IMR-90 (cell line): ENCODE results near the gene LCNL1. TPM values are rescaled to one million over a fixed set of nuclear protein-coding genes. Genes with fewer than 3 reads are reported as not detected.

Experiments
- ATAC-seq: fragments of 200-7000 bp; cut with Tn5 transposase; 2 replicates; pipeline ENCODE4 v1.9.1; 2020; ENCODE audit warnings: low read depth, mild to moderate bottlenecking, moderate library complexity
- BruUV-seq: library from RNA; stranded (reverse); fragments of 400-500 nt; replicated peaks from 2 replicates; lab custom pipeline; 2021; lab: Mats Ljungman, UMichigan
- CTCF ChIA-PET: fragments of 300-600 bp; formaldehyde crosslinking; extraction: SDS; loops from one replicate; lab custom pipeline; 2021; ENCODE audit warnings: antibody characterized with exemption; lab: Yijun Ruan, JAX
- POLR2A ChIA-PET: fragments of 300-600 bp; sonication (Branson Sonifier 250); formaldehyde crosslinking; loops from one replicate; lab custom pipeline; 2022; ENCODE audit warnings: antibody characterized with exemption; ENCODE audit not compliant: unreplicated experiment; lab: Charles Lee
- DNase-seq: peaks from one replicate; pipeline ENCODE4 v3.0.0; 2013
- H2AFZ ChIP-seq: replicated peaks from 2 replicates; pipeline ENCODE3; 2013; ENCODE audit warnings: low read length, mild to moderate bottlenecking; ENCODE audit not compliant: poor library complexity
- H2AK5ac ChIP-seq: 2 replicates; pipeline ENCODE4 v1.6.1; 2013; ENCODE audit warnings: low read depth, low read length, inconsistent platforms
- H2AK9ac ChIP-seq: replicated peaks from 2 replicates; pipeline ENCODE3; 2013; ENCODE audit warnings: mild to moderate bottlenecking, low read depth, low read length, moderate library complexity; ENCODE audit not compliant: poor library complexity
- H2BK120ac ChIP-seq: 2 replicates; pipeline ENCODE4 v1.6.1; 2013; ENCODE audit warnings: low read depth, low read length, inconsistent platforms
- H2BK15ac ChIP-seq: 3 replicates; pipeline ENCODE4 v1.6.1; 2013; ENCODE audit warnings: low read depth, low read length, inconsistent platforms
- H2BK20ac ChIP-seq: 2 replicates; pipeline ENCODE4 v1.6.1; 2013; ENCODE audit warnings: low read depth, mild to moderate bottlenecking, inconsistent platforms, low read length, moderate library complexity
- H2BK5ac ChIP-seq: 2 replicates; pipeline ENCODE4 v1.6.1; 2013; ENCODE audit warnings: mild to moderate bottlenecking, low read depth, low read length, inconsistent platforms; ENCODE audit not compliant: poor library complexity, severe bottlenecking
- H3K14ac ChIP-seq: replicated peaks from 2 replicates; pipeline ENCODE4 v1.6.1; 2013; ENCODE audit warnings: low read depth, low read length, inconsistent platforms
- H3K18ac ChIP-seq: 2 replicates; pipeline ENCODE4 v1.6.1; 2013; ENCODE audit warnings: low read depth, low read length, control low read depth
- H3K23ac ChIP-seq: 2 replicates; pipeline ENCODE4 v1.6.1; 2013; ENCODE audit warnings: low read depth, low read length, inconsistent platforms
- H3K27ac ChIP-seq: 2 replicates; pipeline ENCODE4 v1.5.1; 2013; ENCODE audit warnings: mild to moderate bottlenecking, control low read depth, low read length; ENCODE audit not compliant: insufficient read depth
- H3K27me3 ChIP-seq: 2 replicates; pipeline ENCODE4 v1.6.1; 2013; ENCODE audit warnings: low read length; ENCODE audit not compliant: control insufficient read depth, insufficient read depth
- H3K36me3 ChIP-seq: 2 replicates; pipeline ENCODE4 v1.6.1; 2013; ENCODE audit warnings: low read length, mixed read lengths; ENCODE audit not compliant: control insufficient read depth, insufficient read depth
- H3K4ac ChIP-seq: 2 replicates; pipeline ENCODE4 v1.6.1; 2013; ENCODE audit warnings: low read depth, low read length, inconsistent platforms
- H3K4me1 ChIP-seq: 2 replicates; pipeline ENCODE4 v1.6.1; 2013; ENCODE audit warnings: low read length, mixed read lengths; ENCODE audit not compliant: control insufficient read depth, insufficient read depth
- H3K4me2 ChIP-seq: 2 replicates; pipeline ENCODE4 v1.6.1; 2013; ENCODE audit warnings: low read depth, mild to moderate bottlenecking, control low read depth, low read length, moderate library complexity
- H3K4me3 ChIP-seq: 2 replicates; pipeline ENCODE4 v1.5.1; 2013; ENCODE audit warnings: low read depth, mild to moderate bottlenecking, control low read depth, low read length, moderate library complexity; ENCODE audit not compliant: insufficient read depth
- H3K56ac ChIP-seq: 2 replicates; pipeline ENCODE4 v1.6.1; 2013; ENCODE audit warnings: low read length, inconsistent platforms; ENCODE audit not compliant: insufficient read depth; ENCODE audit errors: extremely low read depth
- H3K79me1 ChIP-seq, 2 experiments: 2 replicates each; pipeline ENCODE4 v1.6.1; 2013; ENCODE audit warnings: low read length in 2 of 2, inconsistent platforms in 1 of 2, low read depth in 1 of 2
- H3K9ac ChIP-seq: 2 replicates; pipeline ENCODE4 v1.6.1; 2013; ENCODE audit warnings: low read depth, low read length, control low read depth
- H3K9me1 ChIP-seq: 2 replicates; pipeline ENCODE4 v1.6.1; 2013; ENCODE audit warnings: low read length, inconsistent platforms; ENCODE audit not compliant: insufficient read depth
- H3K9me3 ChIP-seq: 2 replicates; pipeline ENCODE4 v1.6.1; 2013; ENCODE audit warnings: low read length; ENCODE audit not compliant: control insufficient read depth, insufficient read depth
- H4K20me1 ChIP-seq: 2 replicates; pipeline ENCODE4 v1.6.1; 2013; ENCODE audit warnings: low read length, inconsistent platforms; ENCODE audit not compliant: insufficient read depth
- H4K5ac ChIP-seq: 2 replicates; pipeline ENCODE4 v1.6.1; 2013; ENCODE audit warnings: mild to moderate bottlenecking, low read depth, low read length, control low read depth
- H4K8ac ChIP-seq, 2 experiments: 2 replicates each; pipeline ENCODE4 v1.6.1; 2013; ENCODE audit warnings: low read depth in 2 of 2, low read length in 2 of 2, control low read depth in 1 of 2, inconsistent platforms in 1 of 2
- H4K91ac ChIP-seq: 2 replicates; pipeline ENCODE4 v1.6.1; 2013; ENCODE audit warnings: low read depth, low read length, inconsistent platforms; ENCODE audit not compliant: insufficient read depth
- BHLHE40 ChIP-seq: fragments of 150-350 bp; IDR thresholded peaks from 2 replicates; pipeline ENCODE4 v1.6.1; 2016; ENCODE audit warnings: mild to moderate bottlenecking, low read depth, low read length
- MAFK ChIP-seq: IDR thresholded peaks from 2 replicates; pipeline ENCODE4 v1.6.1; 2012; ENCODE audit warnings: low read depth, low read length, improper control_type of control experiment
- NFE2L2 ChIP-seq: fragments of 150-350 bp; IDR thresholded peaks from 2 replicates; pipeline ENCODE4 v1.6.1; 2016; ENCODE audit warnings: low read depth, mild to moderate bottlenecking, low read length
- POLR2A ChIP-seq: IDR thresholded peaks from 2 replicates; pipeline ENCODE4 v1.6.1; 2012; ENCODE audit warnings: mild to moderate bottlenecking, low read depth, low read length
- RAD21 ChIP-seq: IDR thresholded peaks from 2 replicates; pipeline ENCODE4 v1.6.1; 2012; ENCODE audit warnings: low read length, improper control_type of control experiment
- RCOR1 ChIP-seq: IDR thresholded peaks from 2 replicates; pipeline ENCODE4 v1.6.1; 2012; ENCODE audit warnings: mild to moderate bottlenecking, low read length, improper control_type of control experiment; ENCODE audit not compliant: insufficient replicate concordance
- SMC3 ChIP-seq: fragments of 150-350 bp; IDR thresholded peaks from 2 replicates; pipeline ENCODE4 v1.6.1; 2016; ENCODE audit warnings: low read depth, mild to moderate bottlenecking, antibody characterized with exemption, low read length, moderate library complexity
- WGBS, 2 experiments: methylation state at CpG; one replicate each; pipeline versions ENCODE4 v1.1.5 to v1.1.7; 2013; ENCODE audit warnings: missing lambda C conversion rate in 2 of 2; ENCODE audit not compliant: insufficient read length in 1 of 2; ENCODE audit errors: extremely low coverage in 2 of 2; 5-methylcytosine and 5-hydroxymethylcytosine counted together
- dilution Hi-C: fragments of 300-500 bp; cut with HindIII; formaldehyde crosslinking; loops from one replicate; pipeline ENCODE4 v1.14.3; 2018; ENCODE audit warnings: low sequenced_read_pairs; ENCODE audit not compliant: unreplicated experiment
- in situ Hi-C: fragments of 300-500 bp; cut with MboI; formaldehyde crosslinking; loops from 3 replicates; pipeline ENCODE4 v1.14.3; 2019; ENCODE audit warnings: low sequenced_read_pairs, inconsistent platforms, mixed read lengths
- intact Hi-C: fragments of 100-400 bp; cut with micrococcal nuclease; formaldehyde crosslinking; loops from 2 replicates; pipeline ENCODE4 v1.10.0; 2022
- polyA plus RNA-seq, 3 experiments: library from polyadenylated mRNA; depleted of rRNA; stranded (reverse); fragments of >200 nt; gene quantifications; 2 replicates each; pipeline ENCODE4 v1.2.3, GENCODE V29; 2012; ENCODE audit warnings: low replicate concordance in 1 of 3
- total RNA-seq: library from RNA; depleted of rRNA; stranded (reverse); fragments of >200 nt; gene quantifications from 2 replicates; pipeline ENCODE4 v1.2.3, GENCODE V29; 2012
- TF ChIP-seq, protein P1 (sequence below): fragments of 150-350 bp; IDR thresholded peaks from 2 replicates; pipeline ENCODE4 v1.6.1; 2016; ENCODE audit warnings: low read depth, mild to moderate bottlenecking, low read length, moderate library complexity, borderline replicate concordance

LCNL1 gene
- total and polyA plus RNA-seq, 2 of the 4 experiments (the other 2 are of a cell fraction) = 0.15 TPM; not detected in 1

GRCh38 chr9:136995362-136995761 lies 12.6 kb downstream of the LCNL1 start:
- no TSS peak for BruUV-seq
- POLR2A ChIA-PET = no interaction called here
- in situ Hi-C loops = no loop called here

More at GRCh38 chr9:136995362-136995761, 12.6 kb downstream of the LCNL1 start:
- H3K27ac ChIP-seq = no peak overlapping the region
- no peak overlapping the region for H3K4me3 ChIP-seq
- WGBS, 2 experiments = 46% methylated on average over 20 of the region's 30 CpGs; no CpG with 5 or more reads in 1 of the 2 experiments
- no peak overlapping the region for H2AFZ ChIP-seq
- no peak overlapping the region for H3K18ac ChIP-seq
- peak overlapping the region; percentile 28 for H2AK9ac ChIP-seq
- H3K9me1 ChIP-seq = peaks cover 8% of the 10 kb centered on the region
- H4K8ac ChIP-seq = no peak overlapping the region
- no peak overlapping the region for H3K9ac ChIP-seq
- no peak overlapping the region for H2BK120ac ChIP-seq
- no peak overlapping the region for H3K4me2 ChIP-seq
- H3K79me1 ChIP-seq = peaks cover 6 to 16% of the 10 kb centered on the region in 2 experiments; a peak in 3 of 4 replicates
- H2BK15ac ChIP-seq = no peak overlapping the region
- no peak overlapping the region for H3K14ac ChIP-seq
- dilution Hi-C loops = no loop called here
- H2BK5ac ChIP-seq = no peak overlapping the region
- no peak overlapping the region for H2BK20ac ChIP-seq
- H3K4ac ChIP-seq = no peak overlapping the region
- no peak overlapping the region; the same call in 1 of the 2 replicates for H3K23ac ChIP-seq
- no peak overlapping the region for H4K91ac ChIP-seq
- H2AK5ac ChIP-seq = no peak overlapping the region; the same call in 1 of the 2 replicates
- intact Hi-C loops = no loop called here
- H4K20me1 ChIP-seq = no peaks in the 10 kb centered on the region; the same call in 1 of the 2 replicates
- H3K56ac ChIP-seq = no peak overlapping the region
- no peak for ATAC-seq
- DNase-seq = no peak
- peaks cover 23% of the 10 kb centered on the region for H3K4me1 ChIP-seq
- no peak for TF ChIP-seq RCOR1
- no peak for TF ChIP-seq POLR2A
- TF ChIP-seq RAD21 = no peak
- TF ChIP-seq SMC3 = no peak
- TF ChIP-seq MAFK = no peak
- TF ChIP-seq, protein P1, sequence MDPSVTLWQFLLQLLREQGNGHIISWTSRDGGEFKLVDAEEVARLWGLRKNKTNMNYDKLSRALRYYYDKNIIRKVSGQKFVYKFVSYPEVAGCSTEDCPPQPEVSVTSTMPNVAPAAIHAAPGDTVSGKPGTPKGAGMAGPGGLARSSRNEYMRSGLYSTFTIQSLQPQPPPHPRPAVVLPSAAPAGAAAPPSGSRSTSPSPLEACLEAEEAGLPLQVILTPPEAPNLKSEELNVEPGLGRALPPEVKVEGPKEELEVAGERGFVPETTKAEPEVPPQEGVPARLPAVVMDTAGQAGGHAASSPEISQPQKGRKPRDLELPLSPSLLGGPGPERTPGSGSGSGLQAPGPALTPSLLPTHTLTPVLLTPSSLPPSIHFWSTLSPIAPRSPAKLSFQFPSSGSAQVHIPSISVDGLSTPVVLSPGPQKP = no peak
- TF ChIP-seq NFE2L2 = no peak
- TF ChIP-seq BHLHE40 = no peak
- H3K36me3 ChIP-seq = peaks cover 5% of the 10 kb centered on the region; the same call in 1 of the 2 replicates
- H3K9me3 ChIP-seq = peaks cover 4% of the 10 kb centered on the region
- no peak overlapping the region for H4K5ac ChIP-seq
- CTCF ChIA-PET = interaction anchor here (0.7 kb wide), 1 partner anchor 34 kb away, joined by 3 read pairs; no protein-coding TSS in a partner anchor
- H3K27me3 ChIP-seq = no peaks in the 10 kb centered on the region; the same call in 1 of the 2 replicates
